HL-60 (cell line): ENCODE data around the gene PAX5.

Source experiments
- CTCF ChIP-seq: IDR thresholded peaks from one replicate; pipeline ENCODE4 v1.5.1; 2011; ENCODE audit warnings: low read length, control low read depth, inconsistent platforms; ENCODE audit not compliant: insufficient read depth
- POLR2AphosphoS5 ChIP-seq: IDR thresholded peaks from 2 replicates; pipeline ENCODE4 v1.6.1; 2012; ENCODE audit warnings: low read depth
- REST ChIP-seq: IDR thresholded peaks from 2 replicates; pipeline ENCODE4 v1.6.1; 2012; ENCODE audit warnings: low read depth; ENCODE audit not compliant: insufficient replicate concordance

- no peak for TF ChIP-seq CTCF
- no peak for TF ChIP-seq POLR2AphosphoS5
- TF ChIP-seq REST: no peak
Measured at GRCh38 chr9:36993933-36994764, 39.9 kb downstream of the PAX5 start.
